GM10266 (cell line): Measurements from ENCODE around the gene MYRFL.

ENCODE experiments used
- DNase-seq: peaks from one replicate; pipeline ENCODE4 v3.0.0; 2012; ENCODE audit errors: extremely low spot score
- CTCF ChIP-seq: IDR thresholded peaks from 2 replicates; pipeline ENCODE4 v1.5.1; 2012; ENCODE audit warnings: mild to moderate bottlenecking, low read depth; ENCODE audit not compliant: control insufficient read depth, insufficient read depth; ENCODE audit errors: missing control alignments

MYRFL gene

GRCh38 chr12:69872804-69873203, 47.8 kb downstream of the MYRFL start:
- TF ChIP-seq CTCF: no peak
- no peak for DNase-seq

GRCh38 chr12:69873429-69873828, 48.4 kb downstream of the MYRFL start:
- TF ChIP-seq CTCF: no peak

GRCh38 chr12:69874606-69875005, 49.6 kb downstream of the MYRFL start:
- no peak for DNase-seq
- TF ChIP-seq CTCF: no peak

More at GRCh38 chr12:69873429-69873828, 48.4 kb downstream of the MYRFL start:
- DNase-seq: no peak

- no peak for DNase-seq
Measured at GRCh38 chr12:69875416-69875935, 50.4 kb downstream of the MYRFL start.

GRCh38 chr12:69879007-69879960, 54.3 kb downstream of the MYRFL start:
- DNase-seq: peak; percentile 64
- peak; percentile 94 for TF ChIP-seq CTCF

More at GRCh38 chr12:69875416-69875935, 50.4 kb downstream of the MYRFL start:
- no peak for TF ChIP-seq CTCF

- no peak for DNase-seq
- no peak for TF ChIP-seq CTCF
Measured at GRCh38 chr12:69880571-69880970, 55.5 kb downstream of the MYRFL start.

GRCh38 chr12:69881771-69882170, 56.7 kb downstream of the MYRFL start:
- no peak for DNase-seq
- no peak for TF ChIP-seq CTCF
